Left ventricle myocardium inferior (tissue), 1 donor: Measurements from ENCODE around the gene ZNF319. TPM values are rescaled to one million over a fixed set of nuclear protein-coding genes. Genes with fewer than 3 reads are reported as not detected.

Source experiments
- DNase-seq: peaks from one replicate; pipeline ENCODE4 v3.0.0-alpha.2; 2020
- H3K27ac ChIP-seq: fragments of 200-600 bp; replicated peaks from 2 replicates; pipeline ENCODE4 v1.8.0; 2021
- H3K27me3 ChIP-seq: fragments of 200-600 bp; 2 replicates; pipeline ENCODE4 v1.8.0; 2021; ENCODE audit warnings: low read depth
- H3K36me3 ChIP-seq: fragments of 200-600 bp; 2 replicates; pipeline ENCODE4 v1.8.0; 2021
- H3K4me1 ChIP-seq: fragments of 200-600 bp; 2 replicates; pipeline ENCODE4 v1.8.0; 2021
- H3K4me3 ChIP-seq: fragments of 200-600 bp; 2 replicates; pipeline ENCODE4 v1.8.0; 2021; ENCODE audit warnings: mild to moderate bottlenecking, moderate library complexity
- H3K9me3 ChIP-seq: fragments of 200-600 bp; replicated peaks from 2 replicates; pipeline ENCODE4 v1.8.0; 2021
- CTCF ChIP-seq: fragments of 200-600 bp; IDR thresholded peaks from 2 replicates; pipeline ENCODE4 v1.8.0; 2021; ENCODE audit warnings: antibody characterized with exemption, mild to moderate bottlenecking, borderline replicate concordance
- intact Hi-C: fragments of 100-400 bp; cut with micrococcal nuclease; formaldehyde crosslinking; loops from one replicate; pipeline ENCODE4 v1.11.0; 2022
- total RNA-seq: library from RNA; stranded (reverse); fragmentation: NEBNext Ultra II Directional; extraction: Animal tissue kit (Norgen Biotek cat#: 25700); gene quantifications from one replicate; pipeline ENCODE4 v1.2.1, GENCODE V29; 2021
- donor health status: DM: no; HTN: yes; CAD: no; lungs with severe emphysema.

ZNF319 gene
- total RNA-seq, 1 donor from 2014 or later = 10.0 TPM

DNA sequence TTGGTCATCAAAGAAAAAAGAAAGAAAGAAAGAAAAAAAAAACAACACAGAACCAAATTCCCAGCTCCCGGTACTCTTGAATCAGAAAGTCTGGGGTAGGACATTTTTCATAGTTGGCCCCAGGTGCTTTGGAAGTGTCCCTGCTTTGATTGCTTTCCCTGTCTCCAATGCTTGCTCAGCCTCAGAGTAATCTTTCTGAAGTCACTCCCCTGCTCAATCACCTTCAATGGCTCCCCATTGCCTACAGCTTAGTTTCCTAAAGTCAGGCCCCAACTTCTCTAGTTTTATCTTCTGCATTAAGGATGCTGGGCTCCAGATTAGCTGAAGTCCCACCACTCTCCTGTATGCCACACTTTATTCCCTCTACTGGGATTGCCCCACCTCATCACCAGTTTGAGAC lies 46.6 kb downstream of the ZNF319 start:
- Histone ChIP-seq H3K4me1 (no peaks in the 10 kb centered on the region), H3K27me3 (peaks cover 22% of the 10 kb centered on the region), H3K36me3 (no peaks in the 10 kb centered on the region), H3K4me3 (no peak overlapping the region), H3K27ac (no peak overlapping the region), H3K9me3 (no peaks in the 10 kb centered on the region)
- no peak for TF ChIP-seq CTCF
- intact Hi-C loops = no loop called here
- no peak for DNase-seq

GRCh38 chr16:57952909-57953308 lies 47.6 kb downstream of the ZNF319 start:
- intact Hi-C loops = no loop called here
- DNase-seq = no peak
- Histone ChIP-seq H3K4me3 (no peak overlapping the region), H3K27me3 (peaks cover 22% of the 10 kb centered on the region), H3K9me3 (no peaks in the 10 kb centered on the region), H3K36me3 (no peaks in the 10 kb centered on the region), H3K4me1 (no peaks in the 10 kb centered on the region), H3K27ac (no peak overlapping the region)
- no peak for TF ChIP-seq CTCF

- H3K4me3 ChIP-seq = no peak overlapping the region
- H3K4me1 ChIP-seq = no peaks in the 10 kb centered on the region
- no peak for DNase-seq
- H3K9me3 ChIP-seq = no peaks in the 10 kb centered on the region
- no peaks in the 10 kb centered on the region for H3K36me3 ChIP-seq
- intact Hi-C loops = no loop called here
- H3K27me3 ChIP-seq = peaks cover 22% of the 10 kb centered on the region
- TF ChIP-seq CTCF = no peak
- no peak overlapping the region for H3K27ac ChIP-seq
These were observed 49.1 kb downstream of the ZNF319 start for GRCh38 chr16:57951204-57951960.

- Histone ChIP-seq H3K4me3 (no peak overlapping the region), H3K4me1 (no peaks in the 10 kb centered on the region), H3K27ac (no peak overlapping the region), H3K36me3 (no peaks in the 10 kb centered on the region), H3K9me3 (no peaks in the 10 kb centered on the region), H3K27me3 (peaks cover 22% of the 10 kb centered on the region)
- no peak for DNase-seq
- no peak for TF ChIP-seq CTCF
- intact Hi-C loops = no loop called here
These were observed 50.1 kb downstream of the ZNF319 start for GRCh38 chr16:57950382-57950781.

GRCh38 chr16:57949595-57950238 lies 50.8 kb downstream of the ZNF319 start:
- DNase-seq = no peak
- H3K27me3 ChIP-seq = peaks cover 22% of the 10 kb centered on the region
- no peaks in the 10 kb centered on the region for H3K36me3 ChIP-seq
- no peaks in the 10 kb centered on the region for H3K4me1 ChIP-seq
- H3K27ac ChIP-seq = no peak overlapping the region
- H3K4me3 ChIP-seq = no peak overlapping the region
- no peak for TF ChIP-seq CTCF
- no peaks in the 10 kb centered on the region for H3K9me3 ChIP-seq
- intact Hi-C loops = no loop called here
